ENCODE data around the gene HIPK2.

HIPK2 gene

GRCh38 chr7:139782932-139783331 is 5.1 kb upstream of the HIPK2 start:
- ATAC-seq: no peak

DNA sequence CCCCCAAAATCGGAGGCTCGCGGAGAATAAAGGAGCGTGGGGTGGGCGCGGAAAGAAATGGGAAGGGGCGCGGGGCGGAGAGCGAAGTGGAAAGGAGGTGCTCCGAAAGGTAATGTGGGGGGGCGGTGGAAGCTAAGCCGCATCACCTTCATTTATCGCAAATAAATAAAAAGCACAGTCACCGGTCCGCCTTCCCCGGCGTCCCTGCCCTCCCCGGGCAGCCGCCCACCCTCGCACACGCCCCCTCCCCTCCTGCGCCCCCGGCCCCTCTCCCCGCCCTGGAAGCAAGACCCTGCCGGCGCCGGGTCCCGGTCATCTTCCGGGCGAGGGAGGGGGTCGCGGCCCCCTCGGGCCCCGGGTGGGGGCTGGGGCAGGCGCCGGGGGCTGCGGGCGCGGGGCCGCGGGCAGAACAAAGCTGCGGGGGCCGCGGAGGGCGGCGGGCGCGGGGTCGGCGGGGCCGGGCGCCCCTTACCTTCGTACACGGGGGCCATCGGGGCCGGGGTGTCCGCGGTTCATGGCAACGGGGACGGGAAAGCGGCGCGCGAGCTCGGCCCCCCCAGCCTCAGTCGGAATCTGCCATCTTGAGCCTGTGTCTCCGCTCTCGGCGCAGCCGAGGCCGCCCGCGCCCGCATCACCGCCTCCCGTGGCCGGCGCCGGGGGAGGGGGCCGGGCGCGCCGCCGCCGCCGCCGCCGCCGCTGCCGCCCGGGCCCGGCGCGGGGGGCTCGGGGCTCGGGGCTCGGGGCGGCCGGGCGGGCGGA is 486 bp downstream of the HIPK2 start:
- peak; percentile 17 to 22 for ATAC-seq

DNA sequence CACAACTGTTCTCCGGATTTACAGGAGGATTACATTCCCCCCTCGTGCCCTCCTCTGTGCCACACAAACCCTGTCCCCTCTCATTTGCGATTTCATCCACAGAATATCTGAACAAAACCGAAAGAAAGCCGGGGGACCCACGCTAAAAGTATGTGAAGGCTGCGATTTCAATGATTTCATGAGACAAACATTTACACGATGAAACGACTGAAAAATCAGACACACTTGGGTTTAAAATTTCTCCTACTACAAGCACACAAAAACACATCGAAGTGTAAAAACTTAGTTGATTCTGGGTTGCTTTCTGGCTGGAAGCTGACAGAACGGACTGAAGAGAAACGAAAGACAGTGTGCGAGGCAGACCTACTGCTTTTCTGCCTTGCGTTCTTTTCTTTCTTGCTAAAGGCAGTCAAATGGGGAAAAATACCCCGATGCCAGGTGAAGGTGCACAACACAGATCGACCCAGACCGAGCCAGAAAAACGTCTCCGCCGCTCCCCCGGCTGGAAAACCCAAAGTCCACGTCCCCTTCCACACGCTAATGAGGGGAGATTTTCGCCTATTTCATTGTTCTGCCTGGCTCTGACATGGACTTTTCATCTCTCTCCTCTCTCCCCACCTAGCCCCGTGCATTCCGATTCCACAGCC is 1.2 kb downstream of the HIPK2 start:
- ATAC-seq: peak in 1 of 2 donors; percentile 8

GRCh38 chr7:139775829-139776266 is 1.9 kb downstream of the HIPK2 start:
- peak in 1 of 2 donors; percentile 14 for ATAC-seq

DNA sequence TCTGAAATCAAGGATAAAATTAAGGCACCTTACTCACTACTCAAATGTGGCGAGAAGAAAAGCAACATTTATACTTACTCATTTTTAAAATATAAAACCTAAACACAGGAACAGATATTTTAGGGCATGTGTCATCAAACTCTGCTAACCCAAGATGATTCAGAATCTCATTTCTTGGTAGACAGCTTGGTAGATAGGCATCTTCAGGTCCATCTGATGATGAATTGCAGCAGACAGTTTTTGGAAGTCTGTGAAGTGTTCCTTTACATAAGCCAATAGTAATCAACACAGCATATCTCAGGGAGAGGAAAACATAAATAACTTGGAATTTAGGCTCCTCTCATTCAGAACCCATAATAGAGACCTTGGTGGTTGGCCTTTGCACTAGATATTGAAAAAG is 3.4 kb downstream of the HIPK2 start:
- ATAC-seq: peak; percentile 68

- ATAC-seq: peak in 1 of 2 donors; percentile 7
Measured at GRCh38 chr7:139773371-139773770, 4.4 kb downstream of the HIPK2 start.

DNA sequence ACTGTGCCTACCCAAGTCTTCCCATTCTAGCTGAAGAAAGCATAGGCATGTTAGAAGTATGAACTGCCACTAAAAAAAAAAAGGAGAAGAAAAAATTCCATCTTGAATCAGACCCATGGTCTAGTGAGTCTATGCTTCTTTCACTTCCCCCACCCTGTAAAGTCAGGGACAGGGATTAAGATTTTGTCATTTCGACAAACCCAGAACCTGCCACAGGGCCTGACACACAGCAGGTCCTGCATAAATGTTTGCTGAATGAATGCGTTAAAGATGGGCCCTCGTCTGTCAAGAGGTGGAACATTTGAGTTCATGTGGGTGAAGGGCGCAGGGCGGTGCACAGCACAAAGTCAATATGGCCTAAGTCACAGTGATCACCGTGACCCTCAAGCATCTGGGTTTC is 4.9 kb downstream of the HIPK2 start:
- no peak for ATAC-seq

GRCh38 chr7:139772115-139772514 is 5.7 kb downstream of the HIPK2 start:
- no peak for ATAC-seq

- peak; percentile 52 to 56 for ATAC-seq
Measured at GRCh38 chr7:139771001-139771956, 6.5 kb downstream of the HIPK2 start.

DNA sequence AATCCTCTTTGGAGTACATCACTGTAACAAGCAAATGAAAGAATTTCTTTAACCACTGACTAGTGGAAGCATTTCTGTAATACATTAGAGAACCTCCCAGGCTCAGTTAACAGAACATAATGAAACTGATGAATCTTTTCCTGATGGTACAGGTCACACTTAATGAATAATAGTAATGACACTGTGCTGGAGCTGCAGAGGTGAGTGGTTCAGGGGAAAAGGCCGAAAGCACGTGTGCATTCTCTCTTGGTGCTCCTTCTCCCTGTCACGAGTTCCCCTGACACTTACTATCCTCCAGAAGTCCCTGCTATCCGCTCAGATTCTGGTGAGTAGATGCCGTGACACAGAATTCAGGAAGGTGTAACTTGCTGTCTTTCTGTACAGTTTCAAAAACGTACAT is 8.0 kb downstream of the HIPK2 start:
- no peak for ATAC-seq

GRCh38 chr7:139769066-139769465 is 8.7 kb downstream of the HIPK2 start:
- no peak for ATAC-seq

- peak in 1 of 2 donors; percentile 11 for ATAC-seq
Measured at GRCh38 chr7:139768249-139768824, 9.5 kb downstream of the HIPK2 start.

DNA sequence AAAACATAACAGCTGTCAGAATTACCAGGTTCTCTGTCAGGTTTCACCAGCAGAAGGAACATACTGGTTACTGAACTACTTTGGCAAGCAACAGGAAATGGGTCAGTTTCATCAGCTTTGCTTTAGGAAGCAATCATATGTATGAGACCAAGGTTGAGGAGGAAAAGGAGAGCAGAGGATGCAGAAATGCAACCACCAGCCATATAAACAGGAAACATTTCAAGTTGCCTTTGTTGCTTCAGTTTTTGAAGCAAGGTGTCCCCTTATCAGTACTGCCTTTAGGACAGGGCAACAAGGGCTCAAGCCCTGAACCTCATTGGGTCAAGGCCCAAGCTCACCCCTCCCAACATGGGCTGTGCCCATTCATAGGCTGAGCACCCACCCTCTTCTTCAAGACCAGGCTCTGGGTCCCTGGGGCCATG is 10.2 kb downstream of the HIPK2 start:
- peak; percentile 15 to 18 for ATAC-seq

DNA sequence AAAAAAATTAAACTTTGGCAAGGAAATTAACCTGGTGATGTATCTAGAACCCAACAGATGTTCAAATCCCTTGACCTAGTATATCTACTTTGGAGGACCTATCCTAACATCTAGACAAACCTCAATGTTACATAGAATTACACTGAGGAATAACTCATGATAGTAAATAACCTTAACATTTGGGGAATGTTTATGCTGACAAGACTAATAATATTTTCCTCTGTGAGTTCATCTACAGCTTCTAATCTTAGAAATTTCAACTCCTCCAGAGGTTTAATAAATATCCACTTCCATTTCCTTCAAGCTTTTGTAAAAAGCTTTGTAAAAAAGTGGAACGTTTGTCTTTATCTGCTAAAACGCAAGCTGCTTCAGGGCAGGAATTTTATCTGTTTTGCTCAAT is 12.7 kb downstream of the HIPK2 start:
- ATAC-seq: no peak

- ATAC-seq: no peak
Measured at GRCh38 chr7:139763330-139763729, 14.5 kb downstream of the HIPK2 start.

GRCh38 chr7:139762886-139763285 is 14.9 kb downstream of the HIPK2 start:
- no peak for ATAC-seq

DNA sequence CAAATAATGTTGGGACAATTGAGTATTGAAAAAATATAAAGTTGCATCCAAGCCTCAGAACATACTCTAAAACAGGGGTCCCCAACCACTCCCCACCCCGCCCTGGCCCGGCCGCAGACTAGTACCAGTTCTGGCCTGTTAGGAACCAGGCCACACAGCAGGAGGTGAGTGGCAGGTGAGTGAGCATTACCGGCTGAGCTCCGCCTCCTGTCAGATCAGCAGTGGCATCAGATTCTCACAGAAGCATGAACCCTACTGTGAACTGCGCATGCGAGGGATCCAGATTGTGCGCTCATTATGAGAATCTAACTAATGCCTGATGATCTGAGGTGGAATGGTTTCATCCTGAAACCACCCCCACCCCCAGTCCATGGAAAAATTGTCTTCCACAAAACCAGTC is 19.4 kb downstream of the HIPK2 start:
- ATAC-seq: no peak

DNA sequence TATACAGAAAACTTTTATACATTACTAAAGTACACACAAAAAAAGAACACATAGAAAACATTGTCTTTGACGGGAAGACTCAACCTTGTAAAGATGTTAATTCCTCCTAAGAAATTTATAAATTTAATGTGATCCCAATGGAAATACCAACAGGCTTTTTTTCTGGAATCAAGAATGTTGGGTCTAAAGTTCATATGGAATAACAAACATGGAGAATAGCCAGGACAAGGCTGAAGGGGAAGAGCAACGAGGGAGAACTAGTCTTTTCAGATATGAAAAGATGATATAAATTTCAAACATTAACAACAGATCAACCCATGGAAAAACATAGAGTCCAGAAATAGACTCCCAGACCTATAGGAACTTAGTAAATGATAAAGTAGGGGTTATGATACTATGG is 19.8 kb downstream of the HIPK2 start:
- ATAC-seq: no peak

- no peak for ATAC-seq
Measured at GRCh38 chr7:139753693-139754111, 24.1 kb downstream of the HIPK2 start.

DNA sequence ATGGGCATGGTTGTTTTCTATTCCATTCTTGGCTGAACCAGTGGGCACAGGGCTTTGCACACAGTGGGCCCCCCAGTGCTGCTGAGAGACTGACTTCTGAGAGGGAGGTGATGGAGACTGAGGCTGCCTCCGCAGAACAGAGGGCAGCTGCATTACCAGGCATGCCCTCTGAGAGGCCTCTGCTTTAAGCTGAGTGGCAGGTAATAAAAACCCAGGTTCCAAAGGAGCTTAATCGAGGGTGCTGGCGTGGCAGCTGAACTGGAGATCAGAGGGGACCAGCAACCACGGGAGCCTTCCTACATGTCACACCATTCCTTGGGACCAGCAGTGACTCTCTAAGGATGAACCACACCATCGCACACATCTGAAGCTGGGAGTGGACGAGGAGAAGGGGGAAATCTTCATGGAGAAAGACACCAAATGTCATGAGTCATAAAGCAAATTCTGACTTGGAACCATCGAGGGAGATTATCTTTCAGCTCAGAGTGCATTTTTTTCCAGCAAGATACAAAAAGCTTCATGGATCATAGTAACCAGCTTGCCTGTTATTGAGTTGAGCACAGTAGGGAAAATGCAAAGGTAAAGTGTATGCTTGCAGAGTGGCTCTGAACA is 24.6 kb downstream of the HIPK2 start:
- no peak for ATAC-seq

- ATAC-seq: no peak
Measured at GRCh38 chr7:139752604-139753003, 25.2 kb downstream of the HIPK2 start.

DNA sequence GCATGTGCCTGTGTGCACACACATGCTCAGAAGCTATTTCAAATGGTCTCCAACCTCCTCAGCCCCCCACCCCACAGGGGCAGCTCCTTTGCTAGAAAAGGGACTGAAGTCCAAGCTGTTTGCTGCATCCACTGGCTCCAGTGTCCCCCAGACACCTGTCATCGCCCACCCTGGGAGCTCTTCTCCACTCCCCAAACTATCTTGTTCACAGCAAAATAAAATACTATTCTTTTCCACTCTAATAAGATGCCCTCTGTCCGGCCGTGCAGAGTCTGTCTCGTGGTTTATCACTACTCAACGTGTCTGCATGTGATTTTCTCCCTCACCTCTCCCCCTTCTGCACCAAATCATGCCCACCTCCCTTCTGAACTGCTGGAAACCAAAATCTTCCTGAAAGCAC is 25.6 kb downstream of the HIPK2 start:
- no peak for ATAC-seq
